Activated CD4-positive, alpha-beta T cell treated with anti-CD3 and anti-CD28 coated beads, Interleukin-2, Interleukin-4, amounts not matched to agents 100 ng/mL and 50 ng/mL, durations not matched to agents 16 hours and 8 hours (primary cell): ENCODE measurements around the gene ADRA1B.
"Not testable (repeated sequence)": the region's sequence is repeated elsewhere in the genome, so short reads cannot be mapped to it uniquely, and the experiment has no call there.

ENCODE experiments used
- DNase-seq: peaks from one replicate; pipeline ENCODE4 v3.0.0-alpha.2; 2020; ENCODE audit warnings: low spot score

ADRA1B gene

DNA sequence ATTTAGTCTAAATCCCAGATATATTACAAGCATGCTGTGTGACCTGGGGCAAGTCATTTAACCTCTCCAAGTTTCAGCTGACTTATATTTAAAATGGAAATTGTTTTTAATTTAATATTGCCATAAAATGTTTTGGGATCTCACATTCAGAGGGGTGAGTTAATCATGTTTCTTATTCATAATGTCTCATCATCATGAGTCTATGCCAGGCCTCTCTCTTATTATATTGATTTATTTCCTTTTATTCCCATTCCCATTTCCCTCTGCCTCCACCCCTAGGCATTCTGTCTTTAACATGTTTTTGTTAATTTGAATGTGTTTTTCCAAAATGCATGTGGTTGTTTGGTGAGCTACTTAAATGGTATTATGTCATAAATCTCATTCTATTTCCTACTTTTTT, 53.7 kb downstream of the ADRA1B start:
- no peak for DNase-seq

DNA sequence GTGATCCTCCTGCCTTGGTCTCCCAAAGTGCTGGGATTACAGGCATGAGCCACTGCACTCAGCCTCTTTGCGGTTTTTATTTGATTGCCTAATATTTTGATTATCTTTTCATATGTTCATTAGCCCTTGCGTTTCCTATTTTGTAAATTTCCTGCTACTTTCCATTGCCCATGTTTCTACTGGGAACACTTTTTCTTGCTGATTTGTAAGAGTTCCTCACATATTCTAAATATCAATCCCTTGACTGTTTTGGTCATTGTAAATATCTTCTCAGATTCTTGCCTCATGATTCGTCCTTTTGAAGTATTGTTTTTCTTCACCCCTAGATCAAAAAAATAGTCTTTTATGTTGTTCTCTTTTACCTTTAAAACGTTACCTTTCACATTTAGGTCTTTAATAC, 54.8 kb downstream of the ADRA1B start:
- no peak for DNase-seq

DNA sequence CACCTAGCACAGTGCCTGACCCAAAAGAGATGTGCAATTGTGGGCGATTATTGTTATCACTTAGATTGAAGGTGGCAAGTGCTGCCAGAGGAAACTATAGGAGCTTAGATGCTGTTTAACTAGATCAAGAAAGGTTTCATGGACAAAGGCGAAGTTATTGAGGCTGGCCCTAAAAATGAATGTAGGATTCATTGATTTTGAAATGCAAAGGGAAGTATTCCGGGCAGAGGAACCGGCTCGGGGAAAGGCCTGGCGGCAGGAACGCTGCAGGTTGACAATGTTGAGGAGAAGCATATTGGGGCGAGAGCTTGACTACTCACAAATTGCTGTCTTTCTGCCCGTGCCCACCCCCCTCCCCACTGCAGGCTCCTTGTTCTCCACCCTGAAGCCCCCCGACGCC, 55.2 kb downstream of the ADRA1B start:
- DNase-seq: no peak

DNA sequence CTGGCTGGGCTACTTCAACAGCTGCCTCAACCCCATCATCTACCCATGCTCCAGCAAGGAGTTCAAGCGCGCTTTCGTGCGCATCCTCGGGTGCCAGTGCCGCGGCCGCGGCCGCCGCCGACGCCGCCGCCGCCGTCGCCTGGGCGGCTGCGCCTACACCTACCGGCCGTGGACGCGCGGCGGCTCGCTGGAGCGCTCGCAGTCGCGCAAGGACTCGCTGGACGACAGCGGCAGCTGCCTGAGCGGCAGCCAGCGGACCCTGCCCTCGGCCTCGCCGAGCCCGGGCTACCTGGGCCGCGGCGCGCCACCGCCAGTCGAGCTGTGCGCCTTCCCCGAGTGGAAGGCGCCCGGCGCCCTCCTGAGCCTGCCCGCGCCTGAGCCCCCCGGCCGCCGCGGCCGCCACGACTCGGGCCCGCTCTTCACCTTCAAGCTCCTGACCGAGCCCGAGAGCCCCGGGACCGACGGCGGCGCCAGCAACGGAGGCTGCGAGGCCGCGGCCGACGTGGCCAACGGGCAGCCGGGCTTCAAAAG, 55.7 kb downstream of the ADRA1B start:
- no peak for DNase-seq

DNA sequence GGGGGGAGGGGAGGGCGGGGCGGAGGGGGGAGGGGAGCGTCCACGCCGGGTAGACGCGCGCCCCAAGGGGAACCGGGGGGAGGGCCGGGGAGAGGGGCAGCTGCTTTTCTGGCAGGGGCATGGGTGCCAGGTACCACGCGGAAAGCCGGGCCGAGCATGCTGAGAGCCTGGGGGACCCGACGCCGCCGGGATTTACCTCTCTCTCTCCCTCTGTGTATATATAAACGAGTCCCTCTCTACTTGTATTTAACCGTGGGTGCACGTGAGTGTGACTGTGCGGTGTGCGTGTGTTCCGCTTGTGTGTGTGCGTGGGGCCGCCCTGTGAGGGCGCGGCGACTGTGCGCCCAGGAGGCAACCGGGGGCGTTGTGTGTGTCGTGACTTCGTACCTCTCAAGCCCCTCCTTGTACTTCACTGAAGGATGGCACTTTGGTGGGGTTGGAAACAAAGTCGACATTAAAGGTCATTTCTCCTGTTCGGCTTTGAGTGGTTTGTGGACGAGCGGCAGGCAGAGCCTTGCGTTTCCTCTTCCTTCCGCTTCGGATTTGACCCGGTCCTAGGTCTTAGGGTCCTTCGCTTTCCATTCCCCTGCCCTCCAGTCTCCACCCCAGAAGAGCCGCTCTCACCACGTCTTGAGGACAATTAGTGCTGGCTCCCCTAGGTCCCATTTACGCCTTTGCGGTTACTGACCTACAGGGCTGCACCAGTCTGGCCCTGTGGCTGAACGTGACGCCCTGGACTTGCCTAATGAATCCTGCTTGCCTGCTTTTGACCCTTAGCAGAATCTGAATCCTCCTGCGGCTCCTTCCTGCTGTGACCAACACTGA, 56.5 kb downstream of the ADRA1B start:
- DNase-seq: no peak

DNA sequence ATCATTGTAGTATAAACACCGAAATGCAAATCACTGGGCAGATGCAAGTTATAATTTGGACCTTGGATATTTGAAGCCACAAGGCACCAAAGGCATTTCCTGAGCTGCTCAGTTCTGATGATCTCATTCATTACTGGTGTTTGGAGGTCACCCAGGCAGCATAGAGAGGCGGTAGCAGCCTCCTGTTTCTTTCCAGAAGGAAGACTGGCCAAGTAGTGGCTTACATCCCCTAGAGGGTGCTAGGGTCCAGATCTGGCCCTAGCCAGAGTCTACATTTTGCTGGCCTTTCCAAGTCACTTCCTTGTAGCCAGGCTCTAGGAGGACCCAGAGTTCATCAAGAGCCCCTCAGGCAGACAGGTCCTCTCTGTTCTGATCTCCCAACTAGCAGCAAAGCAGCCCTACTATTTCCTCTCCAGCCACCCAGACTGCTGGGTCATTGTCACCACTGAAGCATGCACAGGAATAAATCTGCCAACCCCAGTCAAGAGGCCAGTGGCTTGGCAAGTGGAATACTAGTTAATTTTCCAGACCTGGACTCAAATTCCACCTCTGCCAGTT, 59.3 kb downstream of the ADRA1B start:
- DNase-seq: no peak

DNA sequence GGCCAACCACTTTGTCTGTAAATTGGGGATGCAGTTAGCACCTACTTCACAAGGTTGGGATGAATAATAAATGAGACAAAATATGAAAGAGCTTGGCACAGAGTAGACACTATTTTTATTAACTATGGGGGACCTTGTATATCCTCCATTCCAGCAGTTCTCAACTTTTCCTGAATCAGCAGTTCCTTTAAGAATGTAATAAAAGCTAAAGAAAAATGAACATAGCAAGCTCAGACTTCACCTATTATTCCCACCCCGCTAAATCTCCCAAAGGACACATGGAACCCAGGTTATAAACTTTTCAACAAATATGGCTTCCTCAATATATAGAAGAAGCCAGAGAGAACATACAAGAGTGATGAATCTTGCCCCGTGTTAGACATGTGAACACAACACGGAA, 60.6 kb downstream of the ADRA1B start:
- no peak for DNase-seq

DNA sequence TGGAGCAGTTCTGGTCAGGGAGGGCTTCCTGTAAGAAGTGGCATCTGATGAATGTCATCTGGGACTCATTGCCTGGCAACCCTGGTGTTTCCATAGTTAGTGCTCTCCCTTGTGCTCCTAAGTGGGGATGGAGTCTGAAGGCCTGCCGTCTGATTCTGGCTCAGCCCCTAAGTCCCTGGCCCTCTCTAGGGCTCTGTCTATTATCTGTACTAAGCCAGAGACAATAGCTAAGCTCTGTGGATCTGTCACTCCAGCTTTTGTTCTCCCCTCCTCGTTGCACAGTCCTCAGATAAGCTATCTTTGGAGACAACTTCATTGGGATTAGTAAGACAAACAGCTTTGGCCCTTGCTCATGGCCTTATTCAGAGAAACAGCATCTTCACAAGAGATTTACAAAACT, 62.1 kb downstream of the ADRA1B start:
- no peak for DNase-seq

DNA sequence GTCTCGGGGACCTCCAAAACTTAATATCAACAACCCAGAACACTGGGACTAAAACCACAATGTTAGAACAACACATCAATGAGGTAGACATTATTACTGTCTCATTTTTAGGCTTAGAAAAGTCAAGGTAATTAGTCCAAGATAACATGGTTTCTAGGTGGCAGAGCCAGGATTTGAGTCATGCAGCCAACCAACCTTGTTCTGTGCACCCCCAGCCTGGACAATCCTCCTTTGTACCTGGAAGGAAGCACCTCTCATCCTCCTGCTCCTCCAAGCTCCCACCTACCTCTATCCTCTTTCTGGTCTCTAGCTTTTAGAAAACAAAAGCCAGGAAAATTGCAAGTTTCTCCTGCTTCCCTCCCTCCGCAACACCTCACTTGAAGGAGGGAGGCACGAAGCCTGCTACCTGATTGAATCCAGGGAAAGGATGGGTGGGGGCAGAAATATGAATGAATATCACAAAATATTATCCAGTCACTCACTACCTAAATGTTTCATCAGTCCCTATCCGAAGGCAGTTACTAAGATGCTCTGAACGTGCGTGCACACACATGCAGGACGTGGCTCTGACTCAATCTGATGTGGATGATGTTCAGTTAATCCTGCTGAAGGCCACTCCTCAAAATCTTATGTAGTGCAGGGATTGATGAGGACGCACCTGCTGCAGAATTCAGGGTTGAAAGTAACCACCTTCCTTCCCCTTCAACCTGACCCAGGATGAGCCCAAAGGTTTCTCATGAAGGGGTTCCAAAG, 66.3 kb downstream of the ADRA1B start:
- DNase-seq: no peak

DNA sequence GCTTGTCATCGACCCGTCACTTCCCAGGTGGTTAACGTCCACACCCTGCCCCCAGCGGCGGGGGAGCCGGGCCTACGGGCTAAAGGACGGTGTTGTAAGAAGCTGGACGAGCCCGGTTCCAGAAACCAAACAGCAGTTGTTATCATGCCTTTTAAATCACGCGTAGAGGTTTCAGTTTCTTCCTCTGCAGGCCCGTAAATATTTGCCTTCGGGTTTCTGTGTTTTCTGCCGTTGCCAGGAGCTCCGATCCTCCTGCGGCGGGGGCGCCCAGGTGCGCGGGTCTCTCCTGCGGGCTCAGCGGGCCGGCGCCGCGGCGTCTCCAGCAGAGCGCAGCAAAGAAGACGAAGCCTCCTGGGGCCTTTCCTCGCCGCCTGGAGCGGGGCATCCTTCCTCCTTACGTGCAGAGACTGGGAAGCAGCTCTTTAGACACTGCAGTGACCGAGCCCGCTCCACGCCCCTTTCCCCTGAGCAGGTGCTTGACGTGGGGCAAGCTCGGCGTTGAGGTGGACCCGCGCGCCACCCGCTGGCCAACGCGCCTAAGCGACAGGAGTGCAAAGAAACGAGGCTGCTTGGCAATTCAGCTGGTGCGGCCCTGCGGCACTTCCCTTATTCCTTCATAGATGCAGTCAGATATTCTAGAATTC, 70.9 kb downstream of the ADRA1B start:
- peak; percentile 67 for DNase-seq

DNA sequence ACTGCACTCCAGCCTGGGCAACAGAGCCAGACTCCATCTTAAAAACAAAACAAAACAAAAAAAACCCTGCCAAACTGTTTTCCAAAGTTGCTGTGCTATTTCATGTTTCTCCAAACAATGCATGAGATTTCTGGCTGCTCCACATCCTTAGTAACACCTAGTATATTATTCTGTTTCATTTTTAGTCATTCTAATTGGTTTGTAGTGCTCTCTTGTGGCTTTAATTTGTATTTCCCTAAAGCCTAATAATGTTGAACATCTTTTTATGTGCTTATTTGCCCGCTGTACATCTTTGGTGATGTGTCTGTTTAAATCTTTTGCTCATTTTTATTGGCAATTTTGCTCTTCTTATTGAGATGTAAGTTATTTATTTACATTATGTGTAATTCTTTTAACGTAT, 74.2 kb downstream of the ADRA1B start:
- no peak for DNase-seq

DNA sequence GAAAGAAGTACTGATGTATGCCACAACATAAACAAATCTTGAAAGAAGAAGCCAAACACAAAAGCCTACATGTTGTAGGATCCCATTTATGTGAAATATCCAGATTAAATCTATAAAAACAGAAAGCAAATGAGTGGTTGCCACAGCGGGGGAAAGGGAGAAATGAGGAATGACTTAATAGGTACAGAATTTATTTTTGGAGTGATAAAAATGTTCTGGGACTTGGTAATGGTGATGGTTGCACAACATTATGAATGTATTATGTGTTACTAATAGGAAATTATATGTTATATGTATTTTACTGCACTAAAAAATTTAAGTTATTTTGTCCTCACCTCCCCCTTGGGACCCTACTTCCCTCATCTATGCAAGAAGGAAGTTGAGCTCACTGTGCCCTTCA, 76.3 kb downstream of the ADRA1B start:
- DNase-seq: no peak

DNA sequence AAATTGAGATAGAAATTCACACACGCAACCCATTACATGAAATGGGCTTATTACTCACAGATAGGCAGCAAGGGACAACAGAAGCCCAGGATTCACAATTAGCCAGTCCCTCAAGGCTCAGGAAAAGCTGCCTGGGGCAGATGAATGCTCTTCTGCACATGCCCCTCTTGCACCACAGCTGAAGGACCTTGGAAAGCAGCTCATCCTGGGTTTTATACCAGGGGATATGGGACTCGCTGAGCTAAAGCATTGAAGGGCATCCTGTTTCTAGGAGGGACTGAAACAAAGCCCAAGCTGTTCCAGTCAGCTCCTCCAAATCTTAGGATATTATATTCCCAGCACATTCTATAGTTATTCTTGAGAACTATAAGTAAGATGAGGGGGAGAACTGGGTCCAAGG, 76.9 kb downstream of the ADRA1B start:
- no peak for DNase-seq

DNA sequence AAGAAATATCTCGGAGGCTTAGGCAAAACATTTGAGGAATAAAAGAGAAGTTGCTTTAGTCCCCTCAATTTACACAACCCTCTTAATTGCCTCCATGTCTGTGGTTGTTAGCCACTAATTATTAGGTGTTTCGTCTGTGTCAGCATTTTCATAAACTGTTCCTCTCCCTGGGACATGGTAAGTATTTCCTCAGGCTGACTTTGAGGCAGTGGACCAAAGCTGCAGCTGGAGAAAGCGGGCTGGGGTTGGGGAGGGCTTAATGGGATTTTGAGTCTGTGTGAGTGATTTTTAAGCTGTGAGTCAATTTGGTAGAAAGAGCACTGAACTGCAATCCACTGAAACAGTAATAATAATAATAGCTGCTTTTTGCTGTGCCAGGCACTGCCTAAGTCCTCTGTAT, 79.6 kb downstream of the ADRA1B start:
- DNase-seq: no peak

DNA sequence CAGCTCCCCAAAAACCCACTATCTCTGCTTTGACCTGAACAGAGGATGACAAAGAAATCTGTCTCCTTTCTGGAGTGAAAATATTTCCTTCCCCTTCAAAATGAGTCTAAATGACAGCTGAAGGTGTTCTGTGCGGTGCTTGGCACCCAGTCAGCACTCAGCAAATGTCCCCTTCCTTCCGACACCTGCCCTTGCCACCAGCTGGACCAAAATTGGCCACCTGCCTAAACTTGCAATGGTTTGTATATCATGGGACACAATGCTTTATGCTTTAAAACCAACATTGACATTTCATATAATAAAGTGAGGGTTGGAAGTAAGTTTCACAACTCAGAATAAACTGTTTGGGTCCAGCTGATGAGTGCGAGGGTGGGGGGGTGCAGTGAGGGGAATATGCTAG, 85.2 kb downstream of the ADRA1B start:
- no peak for DNase-seq

DNA sequence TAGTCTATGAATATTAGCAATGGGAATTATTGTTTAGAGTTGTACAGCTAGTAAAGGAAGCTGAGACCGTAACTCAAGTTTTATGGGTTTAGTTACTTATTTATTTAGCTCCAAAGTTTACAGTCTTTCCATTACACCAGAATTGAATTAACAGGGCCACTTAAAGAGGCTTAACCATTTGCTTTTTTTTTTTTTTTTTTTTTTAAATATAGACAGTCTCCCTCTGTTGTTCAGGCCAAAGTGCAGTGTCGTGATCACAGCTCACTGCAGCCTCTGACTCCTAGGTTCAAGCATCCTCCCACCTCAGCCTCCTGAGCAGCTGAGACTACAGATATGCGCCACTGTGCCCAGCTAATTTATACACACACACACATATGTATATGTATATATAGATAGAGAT, 91.2 kb downstream of the ADRA1B start:
- no peak for DNase-seq

DNA sequence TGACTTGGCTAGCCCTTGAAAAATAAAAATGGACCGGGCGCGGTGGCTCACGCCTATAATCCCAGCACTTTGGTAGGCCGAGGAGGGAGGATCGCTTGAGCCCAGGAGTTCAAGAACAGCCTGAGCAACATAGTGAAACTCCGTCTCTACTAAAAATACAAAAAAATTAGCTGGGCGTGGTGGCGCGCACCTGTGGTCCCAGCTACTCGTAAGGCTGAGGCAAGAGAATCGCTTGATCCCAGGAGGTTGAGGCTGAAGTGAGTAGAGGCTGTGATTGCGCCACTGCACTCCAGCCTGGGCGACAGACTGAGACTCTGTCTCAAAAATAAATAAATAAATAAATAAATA, 92.2 kb downstream of the ADRA1B start:
- DNase-seq: not testable (repeated sequence)

DNA sequence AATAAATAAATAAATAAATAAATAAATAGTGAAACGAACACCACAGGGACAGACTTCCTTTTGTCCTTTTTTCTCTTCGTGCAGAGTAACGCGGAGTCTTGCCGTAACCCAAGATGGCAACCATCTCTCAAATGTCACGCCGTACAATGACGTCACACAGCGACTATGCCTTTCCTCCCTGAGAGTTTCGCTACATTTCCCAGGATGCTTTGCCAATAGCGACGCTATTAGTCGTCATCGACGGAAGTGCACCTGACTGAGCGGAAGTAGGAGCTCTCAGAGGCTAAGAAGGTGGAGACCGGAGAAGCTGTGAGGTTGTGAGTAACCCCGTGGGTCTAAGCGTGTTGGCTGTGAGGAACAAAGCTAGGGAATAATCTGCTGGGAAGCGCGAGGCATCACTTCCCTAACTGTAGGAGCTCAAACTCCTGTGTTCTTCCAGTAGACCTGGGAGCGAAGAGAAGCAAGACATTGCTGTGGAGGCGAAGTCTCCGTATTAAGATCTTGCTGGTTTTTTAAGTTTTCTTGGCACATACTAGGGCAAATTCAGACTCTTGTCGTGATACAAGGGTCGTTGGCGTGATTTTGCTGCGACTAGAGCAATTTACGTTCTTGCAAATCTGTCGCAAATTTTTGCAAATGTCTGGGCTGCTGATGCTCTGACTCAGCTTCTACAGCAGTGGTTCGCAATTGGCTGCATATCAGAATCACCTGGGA, 92.8 kb downstream of the ADRA1B start, which contains the start of gene TTC1:
TSS of gene TTC1 (plus strand) at position 263 of the 714 bp plus-strand sequence. CDS start 1,390 bp downstream, outside the sequence.
- peak; percentile 97 for DNase-seq

DNA sequence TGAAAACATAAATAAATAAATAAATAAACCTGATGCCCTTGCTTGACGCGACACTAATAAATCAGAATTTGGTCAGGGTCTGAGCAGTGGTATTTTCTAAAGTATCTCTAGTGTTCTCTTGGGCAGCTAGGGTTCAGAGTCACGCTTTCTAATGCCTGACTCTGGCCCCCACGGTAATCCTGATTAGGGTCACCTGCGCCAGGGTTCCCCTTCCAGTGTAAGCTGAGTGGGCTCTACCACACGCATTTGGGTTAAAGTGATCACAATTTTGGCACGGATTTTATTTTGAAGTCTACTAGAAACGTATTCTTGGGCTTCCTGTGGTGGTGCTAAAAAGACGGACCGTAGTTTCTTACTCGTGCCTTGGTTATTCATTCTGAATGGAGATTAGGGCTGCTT, 93.3 kb downstream of the ADRA1B start:
- DNase-seq: no peak

DNA sequence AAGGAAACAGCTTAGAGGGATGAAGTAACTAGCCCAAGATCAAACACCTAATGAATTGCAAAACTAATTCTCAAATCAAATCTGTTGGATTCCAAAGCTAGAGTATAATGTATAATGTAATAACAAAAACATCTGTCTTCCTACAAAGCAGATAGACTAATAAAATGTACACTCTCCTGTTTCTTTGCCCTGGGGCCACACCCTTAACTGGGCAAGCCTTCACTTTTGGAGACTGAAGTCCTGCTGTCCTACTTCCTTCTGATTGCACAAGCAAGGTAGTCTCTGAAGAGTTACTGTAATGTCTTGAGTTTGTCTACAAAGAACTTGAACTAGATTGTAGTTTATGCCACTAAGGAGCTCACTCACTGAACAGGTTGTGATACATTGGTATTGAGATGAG, 95.2 kb downstream of the ADRA1B start:
- no peak for DNase-seq

DNA sequence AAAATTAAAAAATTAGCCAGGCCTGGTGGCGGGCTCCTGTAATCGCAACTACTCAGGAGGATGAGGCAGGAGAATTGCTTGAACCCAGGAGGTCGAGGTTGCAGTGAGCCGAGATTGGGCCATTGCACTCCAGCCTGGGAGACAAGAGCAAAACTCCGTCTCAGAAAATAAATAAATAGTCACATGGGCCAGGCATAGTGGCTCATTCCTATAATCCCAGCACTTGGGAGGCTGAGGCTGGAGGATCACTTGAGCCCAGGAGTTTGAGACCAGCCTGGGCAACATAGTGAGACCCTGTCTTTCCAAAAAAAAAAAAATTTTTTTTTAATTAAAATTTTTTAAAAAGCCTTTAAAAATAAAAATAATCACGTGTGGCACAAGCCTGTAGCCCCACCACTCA, 97.9 kb downstream of the ADRA1B start:
- DNase-seq: not testable (repeated sequence)
